Lower lobe of right lung (tissue), 2 donors: ENCODE data around the gene TECTB. TPM values are rescaled to one million over a fixed set of nuclear protein-coding genes. Genes with fewer than 3 reads are reported as not detected.

Experiments
- ATAC-seq, 2 donors: fragments of 200-7000 bp; cut with Tn5 transposase; one replicate each; pipeline ENCODE4 v1.9.1; 2020 to 2022; ENCODE audit warnings: mild to moderate bottlenecking in 2 of 2, moderate library complexity in 2 of 2
- DNase-seq: peaks from one replicate; pipeline ENCODE4 v3.0.0-alpha.2; 2020
- H3K27ac ChIP-seq: fragments of 200-600 bp; one replicate; pipeline ENCODE4 v1.8.0; 2022
- H3K27me3 ChIP-seq: fragments of 200-600 bp; one replicate; pipeline ENCODE4 v1.8.0; 2022; ENCODE audit warnings: low read depth
- H3K36me3 ChIP-seq: fragments of 200-600 bp; one replicate; pipeline ENCODE4 v1.8.0; 2022; ENCODE audit warnings: mild to moderate bottlenecking
- H3K4me1 ChIP-seq: fragments of 200-600 bp; one replicate; pipeline ENCODE4 v1.8.0; 2022
- H3K4me3 ChIP-seq: fragments of 200-600 bp; one replicate; pipeline ENCODE4 v1.8.0; 2022; ENCODE audit warnings: mild to moderate bottlenecking
- H3K9me3 ChIP-seq: fragments of 200-600 bp; one replicate; pipeline ENCODE4 v1.8.0; 2022
- intact Hi-C: fragments of 100-400 bp; cut with DNase I; formaldehyde crosslinking; loops from one replicate; pipeline ENCODE4 v1.11.0; 2022
- total RNA-seq: library from RNA; stranded (reverse); fragmentation: NEBNext Ultra II Directional; extraction: Animal tissue kit (Norgen Biotek cat#: 25700); gene quantifications from one replicate; pipeline ENCODE4 v1.2.1, GENCODE V29; 2021
- TF ChIP-seq, protein P1 (sequence below): fragments of 200-600 bp; IDR thresholded peaks from one replicate; pipeline ENCODE4 v1.8.0; 2022; ENCODE audit warnings: antibody characterized with exemption, mild to moderate bottlenecking
- donor health status: DM: no; HTN: yes; CAD: no; lungs with severe emphysema.

Gene TECTB
- total RNA-seq, 1 donor from 2014 or later = not detected

DNA sequence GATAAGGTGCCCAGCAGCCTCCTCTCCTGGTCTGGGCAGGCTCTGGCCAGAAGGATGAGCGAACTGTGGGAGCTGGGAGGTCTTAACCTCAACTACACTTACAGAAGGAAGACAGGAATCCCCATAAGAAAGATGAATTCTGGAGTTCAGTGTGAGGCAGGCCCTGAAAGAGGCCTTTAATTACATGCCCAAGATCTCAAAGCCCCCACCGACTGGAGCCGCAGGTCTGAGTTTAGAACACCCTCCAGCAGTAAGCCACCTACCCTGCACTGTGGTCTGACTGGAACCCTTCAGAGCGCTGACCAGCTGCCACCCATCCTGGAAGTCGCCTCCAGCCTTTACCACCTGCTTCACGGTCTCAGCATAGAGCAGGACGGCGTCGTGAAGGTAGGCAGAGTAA is 62.5 kb downstream of the TECTB start:
- no peak overlapping the region for H3K27ac ChIP-seq
- TF ChIP-seq, protein P1, sequence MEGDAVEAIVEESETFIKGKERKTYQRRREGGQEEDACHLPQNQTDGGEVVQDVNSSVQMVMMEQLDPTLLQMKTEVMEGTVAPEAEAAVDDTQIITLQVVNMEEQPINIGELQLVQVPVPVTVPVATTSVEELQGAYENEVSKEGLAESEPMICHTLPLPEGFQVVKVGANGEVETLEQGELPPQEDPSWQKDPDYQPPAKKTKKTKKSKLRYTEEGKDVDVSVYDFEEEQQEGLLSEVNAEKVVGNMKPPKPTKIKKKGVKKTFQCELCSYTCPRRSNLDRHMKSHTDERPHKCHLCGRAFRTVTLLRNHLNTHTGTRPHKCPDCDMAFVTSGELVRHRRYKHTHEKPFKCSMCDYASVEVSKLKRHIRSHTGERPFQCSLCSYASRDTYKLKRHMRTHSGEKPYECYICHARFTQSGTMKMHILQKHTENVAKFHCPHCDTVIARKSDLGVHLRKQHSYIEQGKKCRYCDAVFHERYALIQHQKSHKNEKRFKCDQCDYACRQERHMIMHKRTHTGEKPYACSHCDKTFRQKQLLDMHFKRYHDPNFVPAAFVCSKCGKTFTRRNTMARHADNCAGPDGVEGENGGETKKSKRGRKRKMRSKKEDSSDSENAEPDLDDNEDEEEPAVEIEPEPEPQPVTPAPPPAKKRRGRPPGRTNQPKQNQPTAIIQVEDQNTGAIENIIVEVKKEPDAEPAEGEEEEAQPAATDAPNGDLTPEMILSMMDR = no peak
- H3K4me1 ChIP-seq = no peaks in the 10 kb centered on the region
- DNase-seq (no peak), ATAC-seq (no peak)
- intact Hi-C loops = no loop called here
- H3K4me3 ChIP-seq = no peak overlapping the region
- H3K9me3 ChIP-seq = no peaks in the 10 kb centered on the region
- no peaks in the 10 kb centered on the region for H3K36me3 ChIP-seq
- H3K27me3 ChIP-seq = no peaks in the 10 kb centered on the region

DNA sequence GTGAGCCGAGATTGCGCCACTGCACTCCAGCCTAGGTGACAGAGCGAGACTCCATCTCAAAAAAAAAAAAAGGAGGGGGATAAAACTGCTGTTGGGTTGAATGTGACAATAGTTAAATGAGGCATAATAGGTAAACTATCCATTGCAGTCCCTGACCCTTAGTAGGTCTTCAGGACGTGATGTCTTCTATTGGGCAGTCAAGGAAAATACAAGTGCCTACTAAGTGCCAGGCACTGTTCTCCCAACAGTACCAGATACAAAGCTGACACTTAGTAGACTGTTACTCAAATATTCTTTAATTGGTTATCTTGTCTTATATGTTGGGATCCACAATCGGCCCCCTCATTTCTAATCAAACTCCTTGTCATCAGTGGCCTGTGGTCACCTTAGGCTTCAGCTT is 63.6 kb downstream of the TECTB start:
- Histone ChIP-seq H3K9me3 (no peaks in the 10 kb centered on the region), H3K27ac (no peak overlapping the region), H3K27me3 (no peaks in the 10 kb centered on the region), H3K4me3 (no peak overlapping the region), H3K36me3 (no peaks in the 10 kb centered on the region), H3K4me1 (no peaks in the 10 kb centered on the region)
- ATAC-seq = no peak
- TF ChIP-seq, protein P1 = no peak
- intact Hi-C loops = no loop called here
- DNase-seq = no peak

DNA sequence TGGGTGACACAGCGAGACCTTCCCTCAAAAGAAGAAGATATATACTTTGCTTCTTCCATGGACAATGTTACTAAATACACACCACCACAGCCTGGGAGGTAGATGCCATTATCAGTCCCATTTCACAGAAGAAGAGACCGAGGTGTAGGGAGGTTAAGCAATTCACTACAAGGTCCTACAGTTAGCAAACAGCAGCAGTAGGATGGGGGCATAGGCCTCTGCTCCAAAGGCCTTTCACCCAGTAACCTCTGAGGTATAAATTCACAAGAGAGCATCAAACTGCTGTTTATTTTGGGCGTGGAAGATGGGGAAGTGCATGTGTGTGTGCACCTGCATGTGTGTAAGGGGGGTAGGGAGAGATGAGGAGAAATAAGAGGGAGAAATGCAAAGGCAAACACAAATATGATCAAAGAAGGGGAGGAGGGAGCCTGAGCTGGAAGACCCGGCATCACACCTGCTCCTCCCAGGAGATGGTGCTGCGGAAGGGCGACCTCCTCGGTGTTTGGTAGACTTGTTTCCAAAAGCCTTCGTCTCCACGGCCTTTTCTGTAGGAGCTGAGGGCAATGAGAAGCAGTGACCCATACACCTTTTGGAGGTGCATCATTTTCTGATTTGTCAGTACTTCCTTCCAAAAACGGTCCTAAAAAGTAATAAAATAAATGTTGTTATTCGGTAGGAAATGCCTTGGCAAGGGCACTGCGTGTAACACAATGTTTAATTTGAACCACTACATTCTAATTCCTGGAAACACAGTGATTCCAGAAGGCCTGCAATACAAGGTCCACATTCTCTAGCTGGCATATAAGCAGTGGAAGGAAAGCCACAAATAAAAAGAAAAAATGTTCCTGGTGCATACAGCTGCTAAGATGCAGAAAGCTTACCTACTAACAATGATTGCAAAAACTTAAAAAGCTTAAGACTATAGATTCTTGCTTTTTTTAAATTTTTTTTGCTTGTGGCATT is 64.8 kb downstream of the TECTB start:
- Histone ChIP-seq H3K27me3 (no peaks in the 10 kb centered on the region), H3K9me3 (no peaks in the 10 kb centered on the region), H3K36me3 (no peaks in the 10 kb centered on the region), H3K4me1 (no peaks in the 10 kb centered on the region), H3K4me3 (no peak overlapping the region), H3K27ac (no peak overlapping the region)
- intact Hi-C loops = no loop called here
- DNase-seq (no peak), ATAC-seq (no peak)
- TF ChIP-seq, protein P1 = no peak

DNA sequence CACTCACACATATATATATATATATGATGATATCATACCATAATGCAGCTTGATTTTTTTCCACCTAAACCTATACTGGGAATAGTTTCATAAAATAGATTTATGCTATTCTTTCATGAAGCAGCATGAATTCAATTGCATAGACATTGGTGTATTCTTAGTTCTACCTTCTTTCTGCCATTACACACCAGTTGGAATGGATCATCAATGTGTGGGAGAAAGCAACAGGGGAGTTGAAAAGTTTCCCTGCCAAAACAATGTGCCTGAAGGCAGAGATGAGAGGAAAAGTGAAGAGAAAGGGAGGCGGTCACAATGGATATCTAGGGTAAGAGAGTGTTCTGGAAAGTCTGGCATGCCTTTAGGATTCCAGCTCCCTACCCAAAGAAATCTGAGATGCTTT is 65.6 kb downstream of the TECTB start:
- no peak for ATAC-seq
- intact Hi-C loops = no loop called here
- Histone ChIP-seq H3K9me3 (no peaks in the 10 kb centered on the region), H3K4me3 (no peak overlapping the region), H3K4me1 (no peaks in the 10 kb centered on the region), H3K27ac (no peak overlapping the region), H3K36me3 (no peaks in the 10 kb centered on the region), H3K27me3 (no peaks in the 10 kb centered on the region)
- DNase-seq = no peak
- TF ChIP-seq, protein P1 = no peak

DNA sequence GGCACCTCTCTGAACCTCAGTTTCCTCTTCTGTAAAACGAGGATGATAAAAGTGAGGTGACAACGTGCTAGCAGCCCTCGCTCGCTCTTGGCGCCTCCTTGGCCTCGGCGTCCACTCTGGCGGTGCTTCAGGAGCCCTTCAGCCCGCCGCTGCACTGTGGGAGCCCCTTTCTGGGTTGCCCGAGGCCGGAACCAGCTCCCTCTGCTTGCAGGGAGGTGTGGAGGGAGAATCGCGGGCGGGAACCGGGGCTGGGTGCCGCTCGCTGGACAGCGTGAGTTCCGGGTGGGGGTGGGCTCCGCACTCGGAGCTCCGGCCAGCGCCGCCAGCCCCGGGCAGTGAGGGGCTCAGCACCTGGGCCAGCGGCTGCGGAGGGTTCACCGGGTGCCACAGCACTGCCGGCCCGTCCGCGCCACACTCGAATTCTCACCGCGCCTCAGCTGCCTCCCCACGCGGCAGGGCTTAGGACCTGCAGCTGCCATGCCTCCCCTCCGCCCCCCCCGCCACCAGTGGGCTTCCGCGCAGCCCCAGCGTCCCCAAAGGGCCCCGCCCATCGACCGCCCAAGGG is 66.4 kb downstream of the TECTB start:
- no peaks in the 10 kb centered on the region for H3K4me1 ChIP-seq
- no peaks in the 10 kb centered on the region for H3K9me3 ChIP-seq
- intact Hi-C loops = no loop called here
- no peak for DNase-seq
- no peak overlapping the region for H3K4me3 ChIP-seq
- peak in 1 of 2 donors; percentile 17 for ATAC-seq
- no peaks in the 10 kb centered on the region for H3K36me3 ChIP-seq
- TF ChIP-seq, protein P1 = no peak
- H3K27me3 ChIP-seq = no peaks in the 10 kb centered on the region
- H3K27ac ChIP-seq = no peak overlapping the region
